ENCODE measurements around the gene FOXR1.

DNA sequence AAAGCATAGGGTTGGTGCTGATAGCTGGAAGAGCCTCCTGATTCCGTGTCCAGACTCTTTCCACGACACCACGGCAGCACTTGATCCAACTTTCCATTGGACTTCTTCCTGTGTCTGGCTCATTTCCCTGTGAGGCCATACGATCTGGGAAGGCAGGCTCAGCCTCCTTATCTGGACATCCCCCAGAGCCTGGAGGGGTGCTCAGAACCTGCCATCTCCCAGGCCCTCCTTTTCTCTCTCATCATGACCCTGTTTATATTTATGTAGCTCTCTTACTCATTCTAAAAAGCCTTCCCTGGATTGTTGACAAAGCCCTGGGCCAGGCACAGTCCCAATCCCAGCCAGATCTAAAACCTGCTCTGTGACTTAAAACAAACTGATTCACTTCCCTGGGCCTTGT lies 38.1 kb upstream of the FOXR1 start:
- TF ChIP-seq POLR2AphosphoS5 (IDR thresholded peaks at IDR 0.05; ENCODE audit: low read depth, low read length): no peak
- no peak for TF ChIP-seq POLR2A (IDR thresholded peaks at IDR 0.05; ENCODE audit: low read depth, low read length)
- no peak for TF ChIP-seq TAF1 (IDR thresholded peaks at IDR 0.05; ENCODE audit: borderline replicate concordance, low read depth, low read length)

Data from GM12892 (cell line).